Activated CD8-positive, alpha-beta T cell treated with anti-CD3 and anti-CD28 coated beads for 36 hours (primary cell): Measurements from ENCODE around the gene FRMD4A. TPM values are rescaled to one million over a fixed set of nuclear protein-coding genes. Genes with fewer than 3 reads are reported as not detected.

Source experiments
- ATAC-seq: fragments of 200-7000 bp; cut with Tn5 transposase; one replicate; pipeline ENCODE4 v1.10.0; 2021; ENCODE audit warnings: mild to moderate bottlenecking, moderate library complexity
- CTCF ChIA-PET: fragments of 350-600 bp; sonication (Branson Sonifier 250); formaldehyde crosslinking; loops from one replicate; lab custom pipeline; 2021; ENCODE audit warnings: antibody characterized with exemption; lab: Charles Lee
- POLR2A ChIA-PET: fragments of 350-600 bp; sonication (Branson Sonifier 250); formaldehyde crosslinking; loops from one replicate; lab custom pipeline; 2021; ENCODE audit warnings: antibody characterized with exemption; lab: Charles Lee
- DNase-seq: peaks from one replicate; pipeline ENCODE4 v3.0.0-alpha.2; 2020
- H3K27ac Mint-ChIP-seq: one replicate; pipeline ENCODE4 v1.8.0; 2021; ENCODE audit warnings: mild to moderate bottlenecking, mixed read lengths
- H3K27me3 Mint-ChIP-seq: one replicate; pipeline ENCODE4 v1.8.0; 2021; ENCODE audit warnings: mixed read lengths
- H3K36me3 Mint-ChIP-seq: one replicate; pipeline ENCODE4 v1.8.0; 2021; ENCODE audit warnings: low read depth, mixed read lengths
- H3K4me1 Mint-ChIP-seq: one replicate; pipeline ENCODE4 v1.8.0; 2021; ENCODE audit warnings: low read depth, mixed read lengths
- H3K4me3 Mint-ChIP-seq: one replicate; pipeline ENCODE4 v1.8.0; 2021; ENCODE audit warnings: mild to moderate bottlenecking, moderate library complexity, mixed read lengths
- H3K9me3 Mint-ChIP-seq: one replicate; pipeline ENCODE4 v1.8.0; 2021; ENCODE audit warnings: mixed read lengths
- CTCF ChIP-seq: fragments of 200-600 bp; IDR thresholded peaks from one replicate; pipeline ENCODE4 v1.8.0; 2022; ENCODE audit warnings: antibody characterized with exemption, mild to moderate bottlenecking
- intact Hi-C: fragments of 100-400 bp; cut with micrococcal nuclease; formaldehyde crosslinking; loops from one replicate; pipeline ENCODE4 v1.10.0; 2022
- total RNA-seq, 2 experiments: library from RNA; stranded (reverse); gene quantifications; one replicate each; pipeline ENCODE4 v1.2.3, GENCODE V29; 2021

FRMD4A gene
- total RNA-seq, 2 experiments from 2014 or later: 2.1 to 2.8 TPM

- Mint-ChIP-seq H3K27ac (no peak overlapping the region), H3K9me3 (peaks cover 12% of the 10 kb centered on the region), H3K27me3 (no peaks in the 10 kb centered on the region), H3K36me3 (no peaks in the 10 kb centered on the region), H3K4me3 (no peak overlapping the region), H3K4me1 (no peaks in the 10 kb centered on the region)
- ChIA-PET CTCF (no interaction called here), POLR2A (no interaction called here)
- ATAC-seq: no peak
- intact Hi-C loops: no loop called here
- TF ChIP-seq CTCF: no peak
- no peak for DNase-seq
Observed at GRCh38 chr10:14066106-14066505, 264.6 kb downstream of the FRMD4A start.

GRCh38 chr10:14063531-14064285 lies 267.0 kb downstream of the FRMD4A start:
- no peak overlapping the region for H3K27ac Mint-ChIP-seq
- DNase-seq (no peak), ATAC-seq (no peak)
- H3K4me3 Mint-ChIP-seq: no peak overlapping the region
- peaks cover 1% of the 10 kb centered on the region for H3K27me3 Mint-ChIP-seq
- H3K36me3 Mint-ChIP-seq: no peaks in the 10 kb centered on the region
- TF ChIP-seq CTCF: no peak
- no peaks in the 10 kb centered on the region for H3K4me1 Mint-ChIP-seq
- POLR2A ChIA-PET: no interaction called here
- peaks cover 12% of the 10 kb centered on the region for H3K9me3 Mint-ChIP-seq
- intact Hi-C loops: no loop called here
- CTCF ChIA-PET: interaction anchor here (1.1 kb wide), 1 partner anchor 133 kb away, joined by 6 read pairs; no protein-coding TSS in a partner anchor

GRCh38 chr10:14062528-14063260 lies 268.0 kb downstream of the FRMD4A start:
- Mint-ChIP-seq H3K4me3 (no peak overlapping the region), H3K9me3 (peaks cover 8% of the 10 kb centered on the region), H3K27me3 (peaks cover 1% of the 10 kb centered on the region), H3K4me1 (no peaks in the 10 kb centered on the region), H3K36me3 (no peaks in the 10 kb centered on the region), H3K27ac (no peak overlapping the region)
- ChIA-PET CTCF (no interaction called here), POLR2A (no interaction called here)
- DNase-seq (no peak), ATAC-seq (no peak)
- intact Hi-C loops: no loop called here
- no peak for TF ChIP-seq CTCF

GRCh38 chr10:14060320-14061070 lies 270.2 kb downstream of the FRMD4A start:
- H3K27ac Mint-ChIP-seq: no peak overlapping the region
- no peaks in the 10 kb centered on the region for H3K9me3 Mint-ChIP-seq
- H3K4me3 Mint-ChIP-seq: no peak overlapping the region
- TF ChIP-seq CTCF: no peak
- DNase-seq: no peak
- CTCF ChIA-PET: no interaction called here
- H3K4me1 Mint-ChIP-seq: no peaks in the 10 kb centered on the region
- no peak for ATAC-seq
- POLR2A ChIA-PET: no interaction called here
- H3K27me3 Mint-ChIP-seq: peaks cover 3% of the 10 kb centered on the region
- intact Hi-C loops: no loop called here
- no peaks in the 10 kb centered on the region for H3K36me3 Mint-ChIP-seq
